Aorta (tissue), 5 donors: ENCODE measurements around the gene FMN2. TPM values are rescaled to one million over a fixed set of nuclear protein-coding genes. Genes with fewer than 3 reads are reported as not detected.

Experiments
- ATAC-seq: fragments of 200-7000 bp; cut with Tn5 transposase; one replicate; pipeline ENCODE4 v1.9.1; 2022; ENCODE audit warnings: moderate library complexity; ENCODE audit not compliant: low FRiP score
- DNase-seq, 2 donors: peaks; one replicate each; pipeline ENCODE4 v3.0.0-alpha.2; 2020
- H3K27ac ChIP-seq, 2 donors: one replicate each; pipeline ENCODE4 v1.5.1; 2013; ENCODE audit warnings: low read length in 2 of 2, mild to moderate bottlenecking in 2 of 2, moderate library complexity in 2 of 2, control low read depth in 1 of 2, inconsistent platforms in 1 of 2, low read depth in 1 of 2
- H3K27me3 ChIP-seq, 2 donors: one replicate each; pipeline ENCODE4 v1.6.1; 2013; ENCODE audit warnings: control low read depth in 1 of 2, low read length in 1 of 2, mild to moderate bottlenecking in 1 of 2, moderate library complexity in 1 of 2; ENCODE audit not compliant: insufficient read depth in 2 of 2, control insufficient read depth in 1 of 2
- H3K36me3 ChIP-seq, 2 donors: one replicate each; pipeline ENCODE4 v1.6.1; 2013; ENCODE audit warnings: control low read depth in 1 of 2, low read length in 1 of 2, mild to moderate bottlenecking in 1 of 2; ENCODE audit not compliant: insufficient read depth in 2 of 2, control insufficient read depth in 1 of 2
- H3K4me1 ChIP-seq, 2 donors: one replicate each; pipeline ENCODE4 v1.6.1; 2013; ENCODE audit warnings: low read length in 2 of 2, control low read depth in 1 of 2, mild to moderate bottlenecking in 1 of 2, moderate library complexity in 1 of 2; ENCODE audit not compliant: insufficient read depth in 2 of 2, control insufficient read depth in 1 of 2
- H3K4me3 ChIP-seq, 2 donors: one replicate each; pipeline ENCODE4 v1.5.1; 2013; ENCODE audit warnings: low read length in 2 of 2, control low read depth in 1 of 2, mild to moderate bottlenecking in 1 of 2
- H3K9me3 ChIP-seq: one replicate; pipeline ENCODE4 v1.6.1; 2013; ENCODE audit warnings: mild to moderate bottlenecking, low read length; ENCODE audit not compliant: control insufficient read depth
- WGBS, 2 donors: extraction: QIAGEN DNeasy Blood & Tissue Kit; methylation state at CpG; one replicate each; pipeline ENCODE4 v1.1.7; 2013; 5-methylcytosine and 5-hydroxymethylcytosine counted together
- intact Hi-C, 2 donors: fragments of 100-400 bp; cut with DNase I; formaldehyde crosslinking; loops; one replicate each; pipeline versions ENCODE4 v1.14.2 to v1.15.0; 2022
- polyA plus RNA-seq, 2 donors: library from polyadenylated mRNA; stranded (reverse); fragments of 200-250 nt; gene quantifications; one replicate each; pipeline ENCODE4 v1.2.3, GENCODE V29; 2013
- total RNA-seq, 2 donors: library from RNA; stranded (reverse); fragmentation: NEBNext Ultra II Directional; extraction: Animal tissue kit (Norgen Biotek cat#: 25700); gene quantifications; one replicate each; pipeline ENCODE4 v1.2.1, GENCODE V29; 2021
- donor health status: healthy with polysubstance abuse.
- donor health status: Bipolar disorder and iron deficiency.
- donor health status: DM: no; HTN: no; CAD: no.
- donor health status: DM: no; HTN: no; CAD: no.
- donor health status: DM: yes; HTN: yes; CAD: no.

Gene FMN2
- total and polyA plus RNA-seq, 4 donors, result 0.10 to 1.1 (median 0.91) TPM

DNA sequence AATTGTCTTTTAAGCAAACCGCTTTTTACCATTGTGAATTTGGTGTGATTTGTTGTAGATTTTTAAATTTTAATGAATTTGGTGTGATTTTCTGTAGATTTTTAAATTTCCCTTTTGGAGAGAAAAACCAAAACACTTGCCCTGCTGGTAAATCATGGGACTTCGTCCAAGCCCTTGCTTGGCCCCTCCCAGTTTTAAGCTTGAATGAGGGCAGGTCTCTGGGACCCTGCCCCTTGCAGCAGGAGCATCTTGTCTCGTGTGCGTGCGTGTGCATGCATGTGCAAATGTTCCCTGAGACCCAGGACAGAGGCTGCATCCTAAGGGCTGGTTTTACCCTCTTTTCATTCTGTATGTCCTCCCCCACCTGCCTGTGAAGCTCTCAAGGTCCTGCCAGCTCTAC lies 271.6 kb downstream of the FMN2 start:
- peaks cover 2% of the 10 kb centered on the region for H3K9me3 ChIP-seq
- H3K4me1 ChIP-seq, result no peaks in the 10 kb centered on the region
- H3K27me3 ChIP-seq, result no peaks in the 10 kb centered on the region
- no peak for DNase-seq
- H3K4me3 ChIP-seq, result no peak overlapping the region
- H3K27ac ChIP-seq, result no peak overlapping the region
- ATAC-seq, result no peak
- no peaks in the 10 kb centered on the region for H3K36me3 ChIP-seq
- intact Hi-C loops, result no loop called here
- WGBS, 2 donors, result 76 to 77% methylated on average over 5 of the region's 5 CpGs

DNA sequence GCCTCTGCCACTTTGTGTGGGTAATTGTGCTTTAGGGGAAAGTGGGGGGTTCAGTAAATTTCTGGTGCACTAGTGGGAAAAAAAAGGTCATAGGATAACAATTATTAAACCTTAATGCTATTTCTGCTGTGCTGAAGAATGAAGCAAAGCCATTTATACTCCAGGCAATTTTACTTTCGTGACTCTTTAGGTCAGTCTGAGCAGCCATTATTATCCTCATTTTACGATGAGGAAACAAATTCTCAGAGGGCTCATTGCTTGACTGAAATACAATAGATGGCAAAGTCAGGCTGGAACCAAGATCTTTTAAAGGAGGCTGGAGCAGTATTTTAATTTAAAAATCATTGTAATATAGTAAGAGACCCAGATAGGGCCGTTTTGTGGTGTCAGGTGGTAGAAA lies 272.2 kb downstream of the FMN2 start:
- H3K27me3 ChIP-seq, result no peaks in the 10 kb centered on the region
- H3K4me1 ChIP-seq, result no peaks in the 10 kb centered on the region
- ATAC-seq (no peak), DNase-seq (no peak)
- no peak overlapping the region for H3K27ac ChIP-seq
- H3K4me3 ChIP-seq, result no peak overlapping the region
- H3K36me3 ChIP-seq, result no peaks in the 10 kb centered on the region
- 80% methylated on average over 3 of the region's 3 CpGs for WGBS, 2 donors
- intact Hi-C loops, result no loop called here
- H3K9me3 ChIP-seq, result peaks cover 2% of the 10 kb centered on the region

DNA sequence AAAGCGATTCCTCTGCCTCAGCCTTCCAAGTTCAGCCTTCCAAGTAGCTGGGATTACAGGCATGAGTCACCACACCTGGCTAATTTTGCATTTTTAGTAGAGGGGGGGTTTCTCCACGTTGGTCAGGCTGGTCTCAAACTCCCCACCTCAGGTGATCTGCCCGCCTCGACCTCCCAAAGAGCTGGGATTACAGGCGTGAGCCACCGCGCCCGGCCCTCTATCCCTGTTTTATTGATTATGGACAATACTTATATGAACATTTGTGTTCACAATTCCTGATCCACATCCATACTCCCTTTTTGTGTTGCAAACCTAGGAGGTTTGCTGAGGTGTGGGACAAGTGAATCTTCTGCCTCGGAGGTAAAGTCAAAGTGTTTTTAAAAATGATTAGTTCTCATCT lies 275.0 kb downstream of the FMN2 start:
- H3K36me3 ChIP-seq, result no peaks in the 10 kb centered on the region
- no peaks in the 10 kb centered on the region for H3K4me1 ChIP-seq
- intact Hi-C loops, result no loop called here
- H3K27me3 ChIP-seq, result no peaks in the 10 kb centered on the region
- no peaks in the 10 kb centered on the region for H3K9me3 ChIP-seq
- ATAC-seq (no peak), DNase-seq (no peak)
- WGBS, 2 donors, result 84 to 90% methylated on average over 9 of the region's 9 CpGs
- no peak overlapping the region for H3K27ac ChIP-seq
- H3K4me3 ChIP-seq, result no peak overlapping the region

DNA sequence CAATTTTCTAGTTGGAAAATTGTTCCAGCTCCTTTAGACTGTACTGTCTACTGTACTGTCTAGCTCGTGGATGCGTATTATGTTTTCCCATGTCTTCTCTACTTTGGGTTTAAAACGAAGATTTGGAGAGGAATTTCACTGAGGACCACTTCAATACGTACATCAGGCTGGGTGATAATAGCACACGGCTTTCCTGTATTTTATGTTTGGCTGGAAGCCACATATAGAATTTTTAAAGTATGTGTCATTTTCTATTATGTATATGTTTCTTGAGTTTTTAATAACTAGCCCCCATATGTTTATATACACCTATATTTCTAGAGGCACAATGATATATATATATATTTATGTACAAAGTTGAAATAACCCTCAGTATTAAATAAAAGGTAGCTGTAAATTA lies 293.9 kb downstream of the FMN2 start:
- Histone ChIP-seq H3K27me3 (no peaks in the 10 kb centered on the region), H3K36me3 (no peaks in the 10 kb centered on the region), H3K4me1 (no peaks in the 10 kb centered on the region), H3K9me3 (no peaks in the 10 kb centered on the region), H3K4me3 (no peak overlapping the region), H3K27ac (no peak overlapping the region)
- intact Hi-C loops, result no loop called here
- 79 to 80% methylated on average over 5 of the region's 5 CpGs for WGBS, 2 donors
- DNase-seq, result no peak
- ATAC-seq, result no peak

DNA sequence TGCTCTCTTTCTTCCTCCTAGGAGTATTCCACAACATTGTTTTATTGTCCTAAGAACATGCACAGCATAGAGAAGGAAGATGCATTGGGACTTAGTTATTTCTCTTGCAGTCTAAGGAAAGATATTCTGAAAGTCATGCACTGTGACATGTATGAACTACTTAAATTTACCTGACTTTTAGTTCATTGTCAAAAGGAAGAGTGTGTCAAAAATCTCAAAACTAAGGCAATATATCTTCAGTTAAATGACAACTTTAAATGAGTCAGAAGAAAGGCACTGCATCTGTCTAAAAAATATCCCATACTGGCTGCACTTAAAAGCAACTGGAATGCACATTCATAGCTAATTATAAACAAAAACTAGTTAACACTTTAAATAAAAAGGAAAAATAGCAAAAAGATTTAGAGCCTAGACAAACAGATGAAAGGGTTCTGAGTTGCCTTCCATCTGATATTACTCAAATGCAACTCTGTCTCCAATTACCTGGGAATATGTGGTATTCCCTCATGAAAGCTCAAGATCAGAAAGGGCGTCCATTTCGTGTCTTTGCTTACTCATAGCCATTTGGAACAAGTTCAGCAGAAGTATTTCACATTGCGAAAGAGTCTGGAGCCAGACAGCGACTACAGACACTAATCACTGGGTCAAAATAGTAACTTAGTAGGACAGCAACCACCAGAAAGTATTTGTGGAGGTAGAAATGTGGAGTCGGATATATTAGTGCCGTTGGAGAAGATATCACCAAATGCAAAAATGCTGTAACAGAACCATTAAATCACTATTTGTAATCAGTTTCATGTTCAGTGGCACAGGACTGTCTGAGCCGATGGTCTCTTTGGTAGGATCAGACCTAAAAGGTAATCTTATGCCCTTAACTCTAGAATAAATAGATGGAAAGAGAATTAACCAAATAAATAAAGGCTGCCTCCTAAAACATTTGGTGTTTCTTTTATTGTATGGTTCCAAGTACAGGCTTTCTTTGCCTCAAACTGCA lies 294.6 kb downstream of the FMN2 start:
- no peak for DNase-seq
- no peaks in the 10 kb centered on the region for H3K27me3 ChIP-seq
- H3K9me3 ChIP-seq, result no peaks in the 10 kb centered on the region
- H3K27ac ChIP-seq, result no peak overlapping the region
- no peaks in the 10 kb centered on the region for H3K4me1 ChIP-seq
- intact Hi-C loops, result no loop called here
- WGBS, 2 donors, result 64 to 68% methylated on average over 7 of the region's 7 CpGs
- H3K36me3 ChIP-seq, result no peaks in the 10 kb centered on the region
- no peak for ATAC-seq
- H3K4me3 ChIP-seq, result no peak overlapping the region

DNA sequence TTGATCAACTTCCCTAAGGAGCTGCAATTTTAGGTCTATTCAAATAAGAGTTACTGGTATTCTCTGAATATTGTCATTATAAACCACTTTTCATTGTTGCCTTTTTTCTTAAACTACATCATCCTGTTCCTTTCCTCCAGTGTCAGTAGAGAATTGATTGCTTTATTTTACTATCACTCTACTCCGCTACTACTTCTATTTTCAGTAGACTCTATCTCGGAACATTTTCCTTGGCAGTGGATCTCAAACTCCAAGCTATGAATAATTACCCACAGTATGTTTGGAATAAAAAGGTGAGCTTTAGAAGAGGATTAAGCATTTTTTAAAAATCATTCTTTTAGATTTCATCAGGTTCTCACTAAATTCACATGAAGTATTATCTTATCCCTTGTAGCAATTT lies 295.4 kb downstream of the FMN2 start:
- no peak for ATAC-seq

DNA sequence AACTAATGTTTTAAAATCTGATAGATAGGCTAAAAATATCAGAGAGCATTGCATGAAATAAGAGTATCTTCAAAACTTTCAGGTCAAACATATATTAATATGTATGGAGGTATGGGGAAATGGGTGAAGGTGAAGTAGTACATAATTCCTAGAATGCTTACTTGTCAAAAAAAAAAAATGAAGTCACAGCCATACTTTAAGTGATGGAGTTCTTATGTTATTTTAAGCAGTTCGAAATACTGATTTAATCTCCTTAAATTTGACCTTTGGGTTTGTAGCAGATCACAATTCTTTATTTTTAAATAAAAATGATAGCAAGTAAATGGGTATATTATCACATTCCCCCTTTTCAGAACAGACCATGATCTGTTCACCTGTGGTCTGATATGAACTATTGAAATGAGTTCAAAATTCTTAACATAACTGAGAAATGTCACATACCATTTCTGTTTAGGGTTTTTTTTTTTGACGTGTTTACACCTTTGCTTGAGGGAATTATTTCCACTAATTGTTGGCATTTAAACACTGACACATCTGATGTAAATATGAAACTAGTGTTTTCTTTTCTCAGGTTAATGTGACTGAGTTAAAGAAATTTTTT lies 300.1 kb downstream of the FMN2 start:
- Histone ChIP-seq H3K4me1 (no peaks in the 10 kb centered on the region), H3K4me3 (no peak overlapping the region), H3K27me3 (no peaks in the 10 kb centered on the region), H3K36me3 (no peaks in the 10 kb centered on the region), H3K9me3 (no peaks in the 10 kb centered on the region), H3K27ac (no peak overlapping the region)
- DNase-seq (no peak), ATAC-seq (no peak)
- WGBS, 2 donors, result 68 to 78% methylated on average over 2 of the region's 2 CpGs
- intact Hi-C loops, result no loop called here

More for the DNA sequence above, 295.4 kb downstream of the FMN2 start:
- Histone ChIP-seq H3K27me3 (no peaks in the 10 kb centered on the region), H3K27ac (no peak overlapping the region), H3K4me3 (no peak overlapping the region), H3K4me1 (no peaks in the 10 kb centered on the region), H3K9me3 (no peaks in the 10 kb centered on the region), H3K36me3 (no peaks in the 10 kb centered on the region)
- 7 to 8% methylated on average over 2 of the region's 2 CpGs for WGBS, 2 donors
- intact Hi-C loops, result no loop called here
- no peak for DNase-seq

DNA sequence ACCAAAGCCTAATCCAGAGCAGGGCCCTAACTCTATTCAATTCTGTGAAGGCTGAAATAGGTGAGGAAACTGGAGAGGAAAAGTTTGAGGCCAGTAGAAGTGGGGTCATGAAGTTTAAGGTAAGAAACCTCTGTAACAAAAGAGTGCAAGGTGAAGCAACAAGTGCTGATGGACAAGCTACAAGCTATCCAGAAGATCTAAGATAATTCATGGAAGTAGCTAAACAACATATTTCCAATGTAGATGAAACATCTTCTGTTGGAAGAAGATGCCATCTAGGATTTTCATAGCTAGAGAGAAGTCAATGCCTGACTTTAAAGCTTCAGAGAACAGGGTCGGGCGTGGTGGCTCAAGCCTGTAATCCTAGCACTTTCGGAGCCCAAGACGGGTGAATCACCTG lies 302.7 kb downstream of the FMN2 start:
- 95 to 96% methylated on average over 4 of the region's 4 CpGs for WGBS, 2 donors
- Histone ChIP-seq H3K27ac (no peak overlapping the region), H3K4me3 (no peak overlapping the region), H3K36me3 (no peaks in the 10 kb centered on the region), H3K9me3 (no peaks in the 10 kb centered on the region), H3K27me3 (no peaks in the 10 kb centered on the region), H3K4me1 (no peaks in the 10 kb centered on the region)
- no peak for DNase-seq
- intact Hi-C loops, result no loop called here
- ATAC-seq, result no peak

DNA sequence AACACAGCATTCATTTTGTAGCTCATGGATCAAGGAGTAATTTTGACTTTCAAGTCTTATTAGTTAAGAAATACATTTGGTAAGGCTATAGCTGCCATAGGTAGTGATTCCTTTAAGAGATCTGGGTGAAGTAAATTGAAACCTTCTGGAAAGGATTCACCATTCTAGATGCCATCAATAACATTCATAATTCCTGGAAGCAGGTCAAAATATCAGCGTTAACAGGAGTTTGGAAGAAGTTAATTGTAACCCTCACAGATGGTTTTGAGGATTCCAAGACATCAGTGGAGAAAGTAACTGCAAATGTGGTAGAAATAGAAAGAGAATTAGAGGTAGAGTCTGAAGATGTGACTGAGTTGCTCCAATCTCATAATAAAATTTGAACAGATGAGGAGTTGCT lies 303.7 kb downstream of the FMN2 start:
- ATAC-seq, result no peak
- H3K9me3 ChIP-seq, result no peaks in the 10 kb centered on the region
- intact Hi-C loops, result no loop called here
- no peaks in the 10 kb centered on the region for H3K4me1 ChIP-seq
- H3K4me3 ChIP-seq, result no peak overlapping the region
- H3K36me3 ChIP-seq, result no peaks in the 10 kb centered on the region
- DNase-seq, result no peak
- H3K27ac ChIP-seq, result no peak overlapping the region
- 48 to 50% methylated on average over 1 of the region's 1 CpG for WGBS, 2 donors
- H3K27me3 ChIP-seq, result no peaks in the 10 kb centered on the region
